ENCODE data around the gene C5. TPM values are rescaled to one million over a fixed set of nuclear protein-coding genes. Genes with fewer than 3 reads are reported as not detected.
"Not testable (repeated sequence)": the region's sequence is repeated elsewhere in the genome, so short reads cannot be mapped to it uniquely, and the experiment has no call there.

C5 gene
- total RNA-seq = 1 to 10 TPM; 9.1 to 9.7 TPM
- 1 to 10 TPM; 4.5 to 5.7 TPM for polyA plus RNA-seq (ENCODE audit: insufficient read length in 2 of 2)
- long read RNA-seq, donor 1, partial matches to known transcripts = 13 of 13 reads
- long read RNA-seq, donor 1, other reads (novel, unspliced or antisense) = 0 of 13 reads
- long read RNA-seq, donor 2 = 0 reads
- long read RNA-seq, donor 3 = 0 reads
- long read RNA-seq, donor 4, partial matches to known transcripts = 71 of 71 reads
- long read RNA-seq, donor 4, other reads (novel, unspliced or antisense) = 0 of 71 reads

GRCh38 chr9:121050128-121050988 is at the start of gene C5:
Gene C5 (minus strand): TSS chr9:121050275. CDS start chr9:121050246, 29 bp downstream.
- WGBS (ENCODE audit: insufficient coverage) = 100% methylated on average over 1 of the region's 6 CpGs
- Histone ChIP-seq H3K4me3 (ENCODE audit: low read depth, low read length) (no peak within 1 kb of the TSS), H3K27me3 (ENCODE audit: control insufficient read depth, insufficient read depth, low read length) (no peaks in the 10 kb centered on the region), H3K9me3 (ENCODE audit: control insufficient read depth, insufficient read depth, low read length) (no peaks in the 10 kb centered on the region), H3K4me1 (ENCODE audit: control insufficient read depth, insufficient read depth, low read length) (no peaks in the 10 kb centered on the region), H3K36me3 (ENCODE audit: control insufficient read depth, insufficient read depth, low read length) (no peaks in the 10 kb centered on the region), H3K27ac (ENCODE audit: low read depth, low read length) (no peak within 1 kb of the TSS)
- no peak for DNase-seq (ENCODE audit: low read depth in 4 of 6, low spot score in 6 of 6)

- DNase-seq (ENCODE audit: low read depth in 4 of 6, low spot score in 6 of 6) = no peak
- no peak overlapping the region for H3K27ac ChIP-seq (ENCODE audit: low read depth, low read length)
- peaks cover 1% of the 10 kb centered on the region for H3K9me3 ChIP-seq (ENCODE audit: control insufficient read depth, insufficient read depth, low read length)
- peaks cover 10% of the 10 kb centered on the region for H3K36me3 ChIP-seq (ENCODE audit: control insufficient read depth, insufficient read depth, low read length)
- H3K4me3 ChIP-seq (ENCODE audit: low read depth, low read length) = no peak overlapping the region
- no peaks in the 10 kb centered on the region for H3K27me3 ChIP-seq (ENCODE audit: control insufficient read depth, insufficient read depth, low read length)
- H3K4me1 ChIP-seq (ENCODE audit: control insufficient read depth, insufficient read depth, low read length) = no peaks in the 10 kb centered on the region
- 90% methylated on average over 5 of the region's 5 CpGs for WGBS (ENCODE audit: insufficient coverage)
Measured at GRCh38 chr9:121098567-121099198, 48.6 kb upstream of the C5 start.

- no peak overlapping the region for H3K27ac ChIP-seq (ENCODE audit: low read depth, low read length)
- no peak for DNase-seq (ENCODE audit: low read depth in 4 of 6, low spot score in 6 of 6)
- no peaks in the 10 kb centered on the region for H3K27me3 ChIP-seq (ENCODE audit: control insufficient read depth, insufficient read depth, low read length)
- peaks cover 10% of the 10 kb centered on the region for H3K36me3 ChIP-seq (ENCODE audit: control insufficient read depth, insufficient read depth, low read length)
- no peaks in the 10 kb centered on the region for H3K9me3 ChIP-seq (ENCODE audit: control insufficient read depth, insufficient read depth, low read length)
- H3K4me3 ChIP-seq (ENCODE audit: low read depth, low read length) = no peak overlapping the region
- H3K4me1 ChIP-seq (ENCODE audit: control insufficient read depth, insufficient read depth, low read length) = no peaks in the 10 kb centered on the region
Measured at GRCh38 chr9:121095057-121095456, 45.0 kb upstream of the C5 start.

GRCh38 chr9:121090743-121091142 is 40.7 kb upstream of the C5 start:
- H3K9me3 ChIP-seq (ENCODE audit: control insufficient read depth, insufficient read depth, low read length); H3K4me3 ChIP-seq (ENCODE audit: low read depth, low read length); H3K27ac ChIP-seq (ENCODE audit: low read depth, low read length); DNase-seq (ENCODE audit: low read depth in 4 of 6, low spot score in 6 of 6); H3K36me3 ChIP-seq (ENCODE audit: control insufficient read depth, insufficient read depth, low read length); H3K4me1 ChIP-seq (ENCODE audit: control insufficient read depth, insufficient read depth, low read length); H3K27me3 ChIP-seq (ENCODE audit: control insufficient read depth, insufficient read depth, low read length): not testable (repeated sequence)
- WGBS (ENCODE audit: insufficient coverage) = no CpG with 5 or more reads among the region's 6 CpGs

- no peak overlapping the region for H3K27ac ChIP-seq (ENCODE audit: low read depth, low read length)
- H3K36me3 ChIP-seq (ENCODE audit: control insufficient read depth, insufficient read depth, low read length) = peaks cover 4% of the 10 kb centered on the region
- H3K27me3 ChIP-seq (ENCODE audit: control insufficient read depth, insufficient read depth, low read length) = no peaks in the 10 kb centered on the region
- no peaks in the 10 kb centered on the region for H3K4me1 ChIP-seq (ENCODE audit: control insufficient read depth, insufficient read depth, low read length)
- H3K9me3 ChIP-seq (ENCODE audit: control insufficient read depth, insufficient read depth, low read length) = no peaks in the 10 kb centered on the region
- no peak for DNase-seq (ENCODE audit: low read depth in 4 of 6, low spot score in 6 of 6)
- no CpG with 5 or more reads among the region's 3 CpGs for WGBS (ENCODE audit: insufficient coverage)
- no peak overlapping the region for H3K4me3 ChIP-seq (ENCODE audit: low read depth, low read length)
Measured at GRCh38 chr9:121088576-121088975, 38.5 kb upstream of the C5 start.

GRCh38 chr9:121085661-121086060 is 35.6 kb upstream of the C5 start:
- Histone ChIP-seq H3K27ac (ENCODE audit: low read depth, low read length) (no peak overlapping the region), H3K27me3 (ENCODE audit: control insufficient read depth, insufficient read depth, low read length) (no peaks in the 10 kb centered on the region), H3K36me3 (ENCODE audit: control insufficient read depth, insufficient read depth, low read length) (peaks cover 4% of the 10 kb centered on the region), H3K4me3 (ENCODE audit: low read depth, low read length) (no peak overlapping the region), H3K9me3 (ENCODE audit: control insufficient read depth, insufficient read depth, low read length) (no peaks in the 10 kb centered on the region), H3K4me1 (ENCODE audit: control insufficient read depth, insufficient read depth, low read length) (no peaks in the 10 kb centered on the region)
- no peak for DNase-seq (ENCODE audit: low read depth in 4 of 6, low spot score in 6 of 6)
- 100% methylated on average over 1 of the region's 1 CpG for WGBS (ENCODE audit: insufficient coverage)

GRCh38 chr9:121082075-121082474 is 32.0 kb upstream of the C5 start:
- WGBS (ENCODE audit: insufficient coverage) = no CpG with 5 or more reads among the region's 1 CpG
- H3K27me3 ChIP-seq (ENCODE audit: control insufficient read depth, insufficient read depth, low read length) = no peaks in the 10 kb centered on the region

GRCh38 chr9:121075251-121076036 is 25.4 kb upstream of the C5 start:
- 6% methylated on average over 17 of the region's 19 CpGs for WGBS (ENCODE audit: insufficient coverage)

More at GRCh38 chr9:121082075-121082474, 32.0 kb upstream of the C5 start:
- Histone ChIP-seq H3K27ac (ENCODE audit: low read depth, low read length) (no peak overlapping the region), H3K9me3 (ENCODE audit: control insufficient read depth, insufficient read depth, low read length) (no peaks in the 10 kb centered on the region), H3K4me3 (ENCODE audit: low read depth, low read length) (no peak overlapping the region), H3K4me1 (ENCODE audit: control insufficient read depth, insufficient read depth, low read length) (no peaks in the 10 kb centered on the region), H3K36me3 (ENCODE audit: control insufficient read depth, insufficient read depth, low read length) (peaks cover 4% of the 10 kb centered on the region)
- no peak for DNase-seq (ENCODE audit: low read depth in 4 of 6, low spot score in 6 of 6)

More at GRCh38 chr9:121075251-121076036, 25.4 kb upstream of the C5 start:
- Histone ChIP-seq H3K9me3 (ENCODE audit: control insufficient read depth, insufficient read depth, low read length) (no peaks in the 10 kb centered on the region), H3K27me3 (ENCODE audit: control insufficient read depth, insufficient read depth, low read length) (no peaks in the 10 kb centered on the region), H3K4me3 (ENCODE audit: low read depth, low read length) (peak overlapping the region; percentile 84), H3K4me1 (ENCODE audit: control insufficient read depth, insufficient read depth, low read length) (peaks cover 12% of the 10 kb centered on the region), H3K27ac (ENCODE audit: low read depth, low read length) (peak overlapping the region; percentile 93), H3K36me3 (ENCODE audit: control insufficient read depth, insufficient read depth, low read length) (no peaks in the 10 kb centered on the region)
- DNase-seq (ENCODE audit: low read depth in 4 of 6, low spot score in 6 of 6) = peak in 3 of 6 donors; percentile 2 to 46 (median 4)

All from spinal cord (tissue), 10 donors.